Calu3 (cell line): ENCODE results near the gene FOXL2. TPM values are rescaled to one million over a fixed set of nuclear protein-coding genes. Genes with fewer than 3 reads are reported as not detected.

Source experiments
- BruUV-seq: library from RNA; stranded (reverse); fragments of 400-500 nt; replicated peaks from 2 replicates; lab custom pipeline; 2021; lab: Mats Ljungman, UMichigan
- CTCF ChIA-PET: fragments of 300-600 bp; sonication (Branson Sonifier 250); formaldehyde crosslinking; loops from one replicate; lab custom pipeline; 2022; ENCODE audit warnings: antibody characterized with exemption; lab: Charles Lee
- DNase-seq: peaks from one replicate; pipeline ENCODE4 v3.0.0; 2022
- H3K27ac Mint-ChIP-seq: one replicate; pipeline ENCODE4 v1.8.0; 2022; ENCODE audit warnings: mixed read lengths; ENCODE audit not compliant: unreplicated experiment
- H3K27me3 Mint-ChIP-seq: one replicate; pipeline ENCODE4 v1.8.0; 2022; ENCODE audit warnings: mixed read lengths; ENCODE audit not compliant: unreplicated experiment
- H3K36me3 Mint-ChIP-seq: one replicate; pipeline ENCODE4 v1.8.0; 2022; ENCODE audit warnings: mild to moderate bottlenecking, moderate library complexity, mixed read lengths; ENCODE audit not compliant: insufficient read depth, unreplicated experiment
- H3K4me1 Mint-ChIP-seq: one replicate; pipeline ENCODE4 v1.8.0; 2022; ENCODE audit warnings: mild to moderate bottlenecking, low read depth, mixed read lengths; ENCODE audit not compliant: unreplicated experiment
- H3K4me3 Mint-ChIP-seq: one replicate; pipeline ENCODE4 v1.8.0; 2022; ENCODE audit warnings: mild to moderate bottlenecking, low read depth, moderate library complexity, mixed read lengths; ENCODE audit not compliant: unreplicated experiment
- H3K9me3 Mint-ChIP-seq: one replicate; pipeline ENCODE4 v1.8.0; 2022; ENCODE audit warnings: low read depth, mixed read lengths; ENCODE audit not compliant: unreplicated experiment
- CTCF ChIP-seq: fragments of 200-600 bp; IDR thresholded peaks from one replicate; pipeline ENCODE4 v1.8.0; 2022; ENCODE audit warnings: antibody characterized with exemption; ENCODE audit not compliant: unreplicated experiment
- intact Hi-C: fragments of 100-400 bp; cut with micrococcal nuclease; formaldehyde crosslinking; loops from one replicate; pipeline ENCODE4 v1.10.0; 2022; ENCODE audit not compliant: unreplicated experiment
- total RNA-seq: library from RNA; stranded (reverse); gene quantifications from 2 replicates; pipeline ENCODE4 v1.2.3, GENCODE V29; 2022

The FOXL2 gene
- total RNA-seq, 1 experiment from 2014 or later, result 0.42 TPM

GRCh38 chr3:138940446-138940845, 6.5 kb downstream of the FOXL2 start:
- H3K36me3 Mint-ChIP-seq, result peaks cover 29% of the 10 kb centered on the region
- no peak overlapping the region for H3K4me3 Mint-ChIP-seq
- peaks cover 39% of the 10 kb centered on the region for H3K4me1 Mint-ChIP-seq
- TF ChIP-seq CTCF, result no peak
- BruUV-seq, result no TSS peak
- intact Hi-C loops, result loop anchor here (5.0 kb wide), 2 partner anchors 92 to 167 kb away; no protein-coding TSS in a partner anchor
- no peaks in the 10 kb centered on the region for H3K9me3 Mint-ChIP-seq
- H3K27me3 Mint-ChIP-seq, result peaks cover 100% of the 10 kb centered on the region
- no peak overlapping the region for H3K27ac Mint-ChIP-seq
- CTCF ChIA-PET, result interaction anchor here (1.1 to 1.7 kb wide), 4 partner anchors 12 to 389 kb away, joined by 4 to 7 read pairs (median 4); no protein-coding TSS in a partner anchor
- no peak for DNase-seq

- TF ChIP-seq CTCF, result no peak
- H3K4me1 Mint-ChIP-seq, result peaks cover 35% of the 10 kb centered on the region
- CTCF ChIA-PET, result interaction anchor here (1.1 to 1.7 kb wide), 4 partner anchors 13 to 389 kb away, joined by 4 to 7 read pairs (median 4); no protein-coding TSS in a partner anchor
- H3K27me3 Mint-ChIP-seq, result peaks cover 100% of the 10 kb centered on the region
- DNase-seq, result no peak
- peaks cover 23% of the 10 kb centered on the region for H3K36me3 Mint-ChIP-seq
- no TSS peak for BruUV-seq
- no peak overlapping the region for H3K4me3 Mint-ChIP-seq
- H3K9me3 Mint-ChIP-seq, result no peaks in the 10 kb centered on the region
- intact Hi-C loops, result loop anchor here (5.0 kb wide), 3 partner anchors 93 to 263 kb away; no protein-coding TSS in a partner anchor
- no peak overlapping the region for H3K27ac Mint-ChIP-seq
These were observed 7.2 kb downstream of the FOXL2 start for GRCh38 chr3:138939561-138940241.

- H3K27me3 Mint-ChIP-seq, result peaks cover 95% of the 10 kb centered on the region
- BruUV-seq, result no TSS peak
- H3K4me1 Mint-ChIP-seq, result peaks cover 35% of the 10 kb centered on the region
- CTCF ChIA-PET, result interaction anchor here (0.7 to 1.1 kb wide), 2 partner anchors 15 to 344 kb away, joined by 4 to 7 read pairs; no protein-coding TSS in a partner anchor
- H3K4me3 Mint-ChIP-seq, result peak overlapping the region; percentile 5
- DNase-seq, result no peak
- H3K9me3 Mint-ChIP-seq, result no peaks in the 10 kb centered on the region
- intact Hi-C loops, result loop anchor here (5.0 kb wide), 1 partner anchor 263 kb away; no protein-coding TSS in a partner anchor
- no peak for TF ChIP-seq CTCF
- H3K36me3 Mint-ChIP-seq, result peaks cover 23% of the 10 kb centered on the region
- H3K27ac Mint-ChIP-seq, result no peak overlapping the region
These were observed 7.9 kb downstream of the FOXL2 start for GRCh38 chr3:138938877-138939560.

GRCh38 chr3:138938056-138938876, 8.7 kb downstream of the FOXL2 start:
- CTCF ChIA-PET, result interaction anchor here (0.6 to 0.7 kb wide), 2 partner anchors 72 to 343 kb away, joined by 3 to 4 read pairs; no protein-coding TSS in a partner anchor
- no peak for TF ChIP-seq CTCF
- H3K27me3 Mint-ChIP-seq, result peaks cover 88% of the 10 kb centered on the region
- H3K4me3 Mint-ChIP-seq, result peak overlapping the region; percentile 5
- no peaks in the 10 kb centered on the region for H3K9me3 Mint-ChIP-seq
- H3K27ac Mint-ChIP-seq, result no peak overlapping the region
- DNase-seq, result no peak
- BruUV-seq, result no TSS peak
- H3K4me1 Mint-ChIP-seq, result peaks cover 39% of the 10 kb centered on the region
- peaks cover 23% of the 10 kb centered on the region for H3K36me3 Mint-ChIP-seq
- intact Hi-C loops, result loop anchor here (5.0 kb wide), 1 partner anchor 264 kb away; no protein-coding TSS in a partner anchor
